HUES48 (cell line): ENCODE measurements around the gene PLCB1.

Experiments
- H3K27ac ChIP-seq: one replicate; pipeline ENCODE4 v1.7.0; 2013; ENCODE audit warnings: low read depth, low read length, inconsistent platforms
- H3K27me3 ChIP-seq: 2 replicates; pipeline ENCODE4 v1.6.1; 2013; ENCODE audit warnings: mild to moderate bottlenecking, low read length; ENCODE audit not compliant: control insufficient read depth, insufficient read depth
- H3K36me3 ChIP-seq: 2 replicates; pipeline ENCODE4 v1.6.1; 2013; ENCODE audit warnings: low read length; ENCODE audit not compliant: control insufficient read depth, insufficient read depth
- H3K4me1 ChIP-seq: 2 replicates; pipeline ENCODE4 v1.6.1; 2013; ENCODE audit warnings: mild to moderate bottlenecking, low read length; ENCODE audit not compliant: control insufficient read depth, insufficient read depth
- H3K4me3 ChIP-seq: 2 replicates; pipeline ENCODE4 v1.5.1; 2013; ENCODE audit warnings: mild to moderate bottlenecking, low read depth, low read length
- H3K9ac ChIP-seq: 2 replicates; pipeline ENCODE4 v1.6.1; 2013; ENCODE audit warnings: mild to moderate bottlenecking, low read depth, low read length, moderate library complexity
- H3K9me3 ChIP-seq: 2 replicates; pipeline ENCODE4 v1.6.1; 2013; ENCODE audit warnings: low read length; ENCODE audit not compliant: control insufficient read depth, insufficient read depth

Gene PLCB1

GRCh38 chr20:8116067-8116811 lies 15.8 kb upstream of the PLCB1 start:
- H3K9ac ChIP-seq = no peak overlapping the region
- H3K27me3 ChIP-seq = no peaks in the 10 kb centered on the region
- H3K4me1 ChIP-seq = no peaks in the 10 kb centered on the region
- no peaks in the 10 kb centered on the region for H3K36me3 ChIP-seq
- H3K9me3 ChIP-seq = no peaks in the 10 kb centered on the region; the same call in 1 of the 2 replicates
- H3K4me3 ChIP-seq = no peak overlapping the region
- H3K27ac ChIP-seq = no peak overlapping the region

GRCh38 chr20:8117636-8118035 lies 14.4 kb upstream of the PLCB1 start:
- no peak overlapping the region for H3K4me3 ChIP-seq
- no peaks in the 10 kb centered on the region for H3K27me3 ChIP-seq
- H3K9me3 ChIP-seq = no peaks in the 10 kb centered on the region; the same call in 1 of the 2 replicates
- H3K9ac ChIP-seq = no peak overlapping the region
- H3K36me3 ChIP-seq = no peaks in the 10 kb centered on the region
- no peak overlapping the region for H3K27ac ChIP-seq
- no peaks in the 10 kb centered on the region for H3K4me1 ChIP-seq

- Histone ChIP-seq H3K27me3 (no peaks in the 10 kb centered on the region), H3K27ac (no peak overlapping the region), H3K36me3 (no peaks in the 10 kb centered on the region), H3K9ac (no peak overlapping the region), H3K9me3 (no peaks in the 10 kb centered on the region; the same call in 1 of the 2 replicates), H3K4me3 (no peak overlapping the region), H3K4me1 (no peaks in the 10 kb centered on the region)
These were observed 14.0 kb upstream of the PLCB1 start for GRCh38 chr20:8118039-8118438.

- no peaks in the 10 kb centered on the region for H3K27me3 ChIP-seq
These were observed 13.3 kb upstream of the PLCB1 start for GRCh38 chr20:8118760-8119159.

GRCh38 chr20:8121666-8122065 lies 10.4 kb upstream of the PLCB1 start:
- Histone ChIP-seq H3K27me3 (no peaks in the 10 kb centered on the region), H3K4me1 (no peaks in the 10 kb centered on the region), H3K9me3 (no peaks in the 10 kb centered on the region), H3K27ac (no peak overlapping the region), H3K4me3 (no peak overlapping the region), H3K9ac (no peak overlapping the region), H3K36me3 (no peaks in the 10 kb centered on the region)

More at GRCh38 chr20:8118760-8119159, 13.3 kb upstream of the PLCB1 start:
- no peaks in the 10 kb centered on the region; the same call in 1 of the 2 replicates for H3K9me3 ChIP-seq
- no peak overlapping the region for H3K9ac ChIP-seq
- H3K4me1 ChIP-seq = no peaks in the 10 kb centered on the region
- no peak overlapping the region for H3K27ac ChIP-seq
- no peak overlapping the region for H3K4me3 ChIP-seq
- H3K36me3 ChIP-seq = no peaks in the 10 kb centered on the region

GRCh38 chr20:8124639-8125038 lies 7.4 kb upstream of the PLCB1 start:
- Histone ChIP-seq H3K27ac (no peak overlapping the region), H3K27me3 (no peaks in the 10 kb centered on the region), H3K9me3 (no peaks in the 10 kb centered on the region), H3K4me1 (peaks cover 21% of the 10 kb centered on the region), H3K9ac (no peak overlapping the region), H3K4me3 (no peak overlapping the region), H3K36me3 (no peaks in the 10 kb centered on the region)

- Histone ChIP-seq H3K4me1 (peaks cover 21% of the 10 kb centered on the region), H3K4me3 (no peak overlapping the region), H3K27ac (no peak overlapping the region), H3K9me3 (no peaks in the 10 kb centered on the region), H3K36me3 (no peaks in the 10 kb centered on the region), H3K27me3 (peaks cover 14% of the 10 kb centered on the region), H3K9ac (no peak overlapping the region)
These were observed 5.9 kb upstream of the PLCB1 start for GRCh38 chr20:8126181-8126580.

GRCh38 chr20:8126841-8127378 lies 5.2 kb upstream of the PLCB1 start:
- H3K36me3 ChIP-seq = no peaks in the 10 kb centered on the region
- no peak overlapping the region for H3K27ac ChIP-seq
- H3K9me3 ChIP-seq = no peaks in the 10 kb centered on the region
- peaks cover 21% of the 10 kb centered on the region for H3K4me1 ChIP-seq
- no peak overlapping the region for H3K4me3 ChIP-seq
- H3K27me3 ChIP-seq = peaks cover 14% of the 10 kb centered on the region
- H3K9ac ChIP-seq = no peak overlapping the region

DNA sequence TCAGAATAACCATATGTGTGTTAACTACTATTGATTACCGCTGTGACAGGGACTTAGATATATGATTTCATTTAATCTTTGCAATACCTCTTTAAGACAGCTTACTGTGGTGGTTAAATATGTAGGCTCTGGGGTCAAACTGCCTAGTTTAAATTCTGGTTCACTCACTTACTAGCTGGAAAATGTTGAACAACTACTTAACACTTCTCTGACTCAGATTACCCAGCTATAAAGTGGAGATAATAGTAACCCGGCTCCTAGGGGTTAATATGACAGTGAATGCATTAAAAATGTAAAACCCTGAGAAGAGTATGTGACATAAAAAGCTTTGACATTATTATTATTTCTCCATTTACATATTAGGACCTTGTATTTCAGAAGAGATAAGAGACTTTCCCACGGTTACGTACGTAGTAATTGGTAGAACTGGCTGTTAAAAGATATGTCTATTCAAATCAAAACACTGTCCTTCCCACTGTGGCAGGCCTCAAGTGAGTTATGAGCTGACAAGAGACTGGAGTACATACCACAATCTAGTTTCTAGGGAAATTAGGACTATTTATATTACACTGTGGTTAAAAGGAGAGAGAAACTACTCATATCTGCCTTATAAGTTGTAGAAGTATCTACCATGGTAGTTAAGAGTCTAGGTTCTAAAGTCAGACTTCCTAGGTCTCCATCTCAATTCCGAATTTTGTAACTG lies 4.4 kb upstream of the PLCB1 start:
- Histone ChIP-seq H3K4me1 (peaks cover 21% of the 10 kb centered on the region), H3K4me3 (no peak overlapping the region), H3K27me3 (peaks cover 17% of the 10 kb centered on the region), H3K27ac (no peak overlapping the region), H3K9ac (no peak overlapping the region), H3K36me3 (no peaks in the 10 kb centered on the region), H3K9me3 (no peaks in the 10 kb centered on the region)

GRCh38 chr20:8128291-8129060 lies 3.6 kb upstream of the PLCB1 start:
- H3K4me1 ChIP-seq = peaks cover 26% of the 10 kb centered on the region
- no peak overlapping the region for H3K4me3 ChIP-seq
- no peak overlapping the region for H3K27ac ChIP-seq
- no peaks in the 10 kb centered on the region for H3K9me3 ChIP-seq
- no peaks in the 10 kb centered on the region for H3K36me3 ChIP-seq
- H3K9ac ChIP-seq = no peak overlapping the region
- H3K27me3 ChIP-seq = peaks cover 25% of the 10 kb centered on the region
